GM10847 (cell line): ENCODE data around the gene ATAD1.

Experiments
- POLR2A ChIP-seq: IDR thresholded peaks from 2 replicates; pipeline ENCODE4 v1.6.1; 2011; ENCODE audit not compliant: insufficient read length; ENCODE audit errors: extremely low read depth

ATAD1 gene

GRCh38 chr10:87771871-87772500, 46.0 kb downstream of the ATAD1 start:
- no peak for TF ChIP-seq POLR2A

- TF ChIP-seq POLR2A = no peak
These were observed 50.8 kb downstream of the ATAD1 start for GRCh38 chr10:87767253-87767652.

DNA sequence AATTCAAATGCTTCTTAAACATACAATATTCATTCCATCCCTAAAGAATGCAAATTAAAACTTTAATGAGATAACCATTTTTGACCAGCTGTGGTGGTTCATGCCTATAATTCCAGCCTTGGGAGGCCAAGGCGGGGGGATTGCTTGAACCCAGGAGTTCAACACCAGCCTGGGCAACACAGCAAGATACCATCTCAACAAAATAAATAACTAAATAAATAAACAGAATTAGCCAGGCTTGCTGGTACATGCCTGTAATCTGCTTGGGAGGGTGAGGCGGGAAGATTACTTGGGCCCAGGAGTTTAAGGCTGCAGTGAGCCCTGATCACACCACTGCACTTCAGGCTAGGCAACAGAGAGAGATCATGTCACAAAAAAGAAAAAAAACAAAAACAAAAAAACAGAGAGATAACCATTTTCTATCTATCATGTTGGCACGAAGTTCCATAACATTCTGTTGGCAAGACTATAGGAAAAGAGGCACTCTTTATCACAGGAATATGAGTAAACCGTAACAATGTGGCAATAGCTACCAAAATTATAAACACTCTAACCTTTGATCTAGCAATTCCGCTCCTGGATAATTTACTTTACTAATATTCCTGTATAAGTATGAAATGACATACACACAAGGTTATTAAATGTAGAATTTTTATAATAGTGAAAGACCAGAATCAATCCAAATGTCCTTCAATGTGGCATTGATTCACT, 52.2 kb downstream of the ATAD1 start:
- TF ChIP-seq POLR2A = no peak

DNA sequence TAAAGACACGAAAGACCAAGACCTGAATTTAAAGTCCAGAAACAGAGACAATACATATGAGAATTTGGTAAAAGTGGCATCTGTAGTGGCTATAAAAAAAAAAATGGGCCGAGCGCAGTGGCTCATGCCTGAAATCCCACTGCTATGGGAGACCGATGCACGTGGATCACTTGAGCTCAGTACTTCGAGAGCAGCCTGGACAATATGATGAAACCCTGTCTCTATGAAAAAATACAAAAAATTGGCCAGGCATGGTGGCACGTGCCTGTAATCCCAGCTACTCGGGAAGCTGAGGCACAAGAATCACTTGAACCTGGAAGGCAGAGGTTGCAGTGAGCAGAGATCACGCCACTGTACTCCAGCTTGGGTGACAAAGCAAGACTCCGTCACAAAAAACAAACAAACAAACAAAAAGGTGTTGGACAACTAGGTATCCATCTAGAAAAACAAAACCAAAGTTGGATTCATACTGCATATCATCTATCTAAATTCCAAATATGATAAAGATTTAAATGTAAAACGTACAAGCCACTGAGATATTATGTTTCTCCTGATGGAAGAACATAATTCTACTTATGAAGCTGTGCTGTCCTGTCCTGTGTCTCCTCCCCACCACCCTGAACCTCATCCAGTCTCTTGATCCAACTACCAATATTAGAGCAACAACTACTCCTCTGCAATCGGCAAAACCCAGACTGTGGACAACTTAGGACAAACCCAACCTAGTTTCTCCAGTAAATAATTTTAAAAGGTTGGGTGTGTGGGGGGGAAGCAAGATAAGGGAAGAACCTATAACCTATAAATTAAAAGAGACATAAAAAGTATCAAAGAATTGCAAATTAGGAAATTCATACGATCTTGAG, 53.7 kb downstream of the ATAD1 start:
- TF ChIP-seq POLR2A = no peak

DNA sequence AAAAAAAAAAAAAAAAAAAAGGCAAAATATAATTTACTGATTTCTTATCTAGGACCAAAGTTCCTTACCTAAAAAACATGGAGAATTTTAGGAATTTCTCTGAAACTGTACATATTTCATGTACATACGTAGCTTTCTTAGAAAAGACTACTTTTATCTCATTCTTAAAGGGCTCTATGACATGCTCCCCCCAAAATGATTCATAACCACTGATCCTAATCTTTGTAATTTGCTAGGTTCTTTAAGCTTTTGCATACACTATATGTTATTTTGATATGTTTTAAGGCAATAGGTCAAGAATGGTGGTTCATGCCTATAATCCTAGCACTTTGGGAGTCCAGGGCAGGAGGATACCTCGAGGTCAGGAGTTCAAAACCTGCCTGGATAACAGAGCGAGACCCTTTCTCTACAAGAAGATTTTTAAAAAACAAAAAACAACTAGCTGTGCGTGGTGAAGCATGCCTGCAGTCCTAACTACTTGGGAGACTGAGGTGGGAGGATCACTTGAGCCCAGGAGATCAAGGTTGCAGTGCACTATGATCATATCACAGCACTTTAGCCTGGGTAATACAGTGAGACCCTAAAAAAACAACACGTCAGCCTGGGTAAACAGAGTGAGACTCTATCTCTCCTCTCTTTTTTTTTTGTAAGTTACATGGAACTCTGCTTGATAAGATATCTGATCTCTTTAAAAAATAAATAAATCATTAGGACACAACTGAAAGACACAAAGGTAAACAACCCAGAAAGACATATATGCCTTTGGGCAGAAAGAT, 54.8 kb downstream of the ATAD1 start:
- TF ChIP-seq POLR2A = no peak

GRCh38 chr10:87761892-87762291, 56.1 kb downstream of the ATAD1 start:
- no peak for TF ChIP-seq POLR2A

- no peak for TF ChIP-seq POLR2A
These were observed 56.9 kb downstream of the ATAD1 start for GRCh38 chr10:87761153-87761552.

DNA sequence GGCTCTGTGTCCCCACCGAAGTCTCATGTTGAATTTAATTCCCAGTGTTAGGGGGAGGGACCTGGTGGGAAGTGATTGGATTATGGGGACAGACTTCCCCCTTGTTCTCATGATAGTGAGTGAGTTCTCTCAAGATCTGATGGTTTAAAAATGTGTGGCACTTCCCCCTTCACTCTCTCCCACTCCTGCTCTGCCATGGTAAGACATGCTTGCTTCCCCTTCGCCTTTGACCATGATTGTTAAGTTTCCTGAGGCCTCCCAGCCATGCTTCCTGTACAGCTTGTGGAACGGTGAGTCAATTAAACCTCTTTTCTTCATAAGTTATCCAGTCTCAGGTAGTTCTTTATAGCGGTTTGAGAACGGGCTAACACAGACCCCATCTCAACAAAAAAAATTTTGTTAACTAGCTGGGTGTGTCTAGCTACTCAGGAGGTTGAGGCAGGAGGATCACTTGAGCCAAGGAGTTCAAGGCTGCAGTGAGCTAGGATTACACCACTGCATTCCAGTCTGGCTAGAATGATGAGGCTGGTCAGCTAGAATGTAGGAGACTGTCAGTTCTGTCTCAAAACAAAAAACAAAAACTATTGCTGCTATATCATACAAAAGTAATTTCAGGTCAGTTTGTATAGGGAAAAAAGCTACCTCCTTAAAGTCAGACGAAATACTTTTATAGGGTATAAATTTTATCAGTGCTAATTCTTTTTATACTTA, 57.7 kb downstream of the ATAD1 start:
- TF ChIP-seq POLR2A = no peak

- no peak for TF ChIP-seq POLR2A
These were observed 58.5 kb downstream of the ATAD1 start for GRCh38 chr10:87759551-87759950.

DNA sequence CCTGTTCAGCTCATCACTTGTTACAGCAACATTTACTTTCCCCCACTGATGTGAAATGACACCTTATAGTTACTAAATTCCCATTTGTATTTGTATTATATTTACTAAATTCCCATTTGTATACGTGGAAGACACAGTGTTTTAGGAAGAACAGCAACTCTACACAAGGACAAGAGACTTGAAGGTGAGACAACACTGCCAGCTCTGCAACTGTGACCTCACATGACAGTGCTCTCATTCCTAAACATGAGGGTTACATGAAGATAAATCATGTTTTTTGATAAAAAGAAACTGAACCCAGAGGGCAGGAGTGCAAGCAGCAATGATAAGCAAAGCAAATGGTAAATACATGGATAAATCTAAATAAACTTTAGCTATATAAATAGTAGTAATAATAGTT, 60.3 kb downstream of the ATAD1 start:
- TF ChIP-seq POLR2A = no peak

DNA sequence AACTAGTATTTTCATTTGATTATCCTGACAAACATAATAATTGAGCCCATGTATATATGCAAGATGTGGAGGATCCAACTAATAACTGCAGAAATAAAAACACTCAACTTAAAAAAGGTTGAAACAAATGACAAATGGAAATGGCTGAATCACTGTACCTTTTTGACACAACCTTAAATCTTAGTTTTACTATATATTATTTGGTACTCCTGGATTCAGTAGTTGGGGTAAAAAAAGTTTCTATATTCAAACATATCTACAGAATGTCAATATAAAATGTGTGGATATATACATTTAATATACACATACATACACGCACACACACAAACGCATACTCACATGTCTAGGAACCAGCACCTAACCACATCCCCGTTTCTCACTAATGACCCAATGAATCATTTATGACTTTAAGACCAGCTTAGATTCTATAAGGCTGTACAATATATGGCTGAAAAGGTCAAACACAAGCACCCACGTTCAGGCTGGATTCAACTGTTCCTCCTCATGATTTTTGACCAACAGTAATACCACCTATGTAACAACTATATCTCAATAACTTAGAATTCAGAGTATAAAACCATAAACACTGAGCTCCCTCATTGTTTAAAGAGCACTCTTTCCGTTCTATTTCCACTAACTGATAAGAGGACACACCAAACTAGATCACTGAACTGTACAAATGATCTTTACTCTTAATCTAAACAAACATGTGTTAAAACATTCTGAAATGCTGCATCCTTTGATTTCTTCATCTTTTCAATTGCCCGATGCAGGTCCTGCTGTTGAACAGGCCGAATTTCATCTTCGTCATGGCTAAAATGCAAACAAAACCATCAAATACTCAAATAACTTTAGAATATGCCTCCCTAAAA, 63.8 kb downstream of the ATAD1 start:
- no peak for TF ChIP-seq POLR2A

DNA sequence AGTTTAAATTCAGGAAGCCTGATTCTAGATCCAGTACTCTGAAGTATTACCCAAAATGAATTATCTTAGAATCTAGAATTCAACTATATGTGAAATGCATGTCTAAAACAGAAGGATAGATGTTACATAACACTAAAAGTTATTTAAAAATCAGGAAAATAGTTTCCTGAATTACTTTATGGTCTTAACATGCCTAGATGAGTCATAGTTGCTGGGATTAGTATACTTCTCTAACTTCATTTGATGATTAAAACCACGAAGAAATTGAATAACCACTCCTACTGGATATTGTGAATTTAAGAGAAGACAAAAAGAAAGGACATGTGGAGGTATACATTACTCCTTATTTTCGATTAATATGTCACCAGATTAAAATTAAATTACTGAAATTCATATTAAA, 65.5 kb downstream of the ATAD1 start:
- no peak for TF ChIP-seq POLR2A

- no peak for TF ChIP-seq POLR2A
These were observed 66.8 kb downstream of the ATAD1 start for GRCh38 chr10:87751274-87751673.

- TF ChIP-seq POLR2A = no peak
These were observed 67.2 kb downstream of the ATAD1 start for GRCh38 chr10:87750817-87751216.
